GM23338 (cell line): ENCODE results near the gene FCRL3. TPM values are rescaled to one million over a fixed set of nuclear protein-coding genes. Genes with fewer than 3 reads are reported as not detected.

Experiments
- ATAC-seq: fragments of 200-7000 bp; cut with Tn5 transposase; 3 replicates; pipeline ENCODE4 v1.9.1; 2020
- DNase-seq: peaks from one replicate; pipeline ENCODE4 v3.0.0-alpha.2; 2015; ENCODE audit warnings: low spot score
- H2AFZ ChIP-seq: fragments of 200-600 bp; sonication (generic); 2 replicates; pipeline ENCODE4 v1.8.0; 2016; ENCODE audit warnings: antibody characterized with exemption, mild to moderate bottlenecking, moderate library complexity
- H3F3A ChIP-seq: fragments of 200-600 bp; sonication (generic); replicated peaks from 2 replicates; pipeline ENCODE4 v1.8.0; 2017; ENCODE audit warnings: antibody characterized with exemption, mixed run types, low read depth
- H3K27ac ChIP-seq: fragments of 200-600 bp; sonication (generic); 2 replicates; pipeline ENCODE4 v1.6.1; 2016; ENCODE audit warnings: low read depth
- H3K27me3 ChIP-seq: fragments of 200-600 bp; sonication (generic); 2 replicates; pipeline ENCODE4 v1.8.0; 2016; ENCODE audit warnings: mild to moderate bottlenecking, mixed run types, moderate library complexity; ENCODE audit not compliant: insufficient read depth
- H3K36me3 ChIP-seq: fragments of 200-600 bp; sonication (generic); 2 replicates; pipeline ENCODE4 v1.8.0; 2016; ENCODE audit warnings: mild to moderate bottlenecking; ENCODE audit not compliant: insufficient read depth
- H3K4me1 ChIP-seq: fragments of 200-600 bp; sonication (generic); 2 replicates; pipeline ENCODE4 v1.8.0; 2016; ENCODE audit warnings: mild to moderate bottlenecking, moderate library complexity; ENCODE audit not compliant: insufficient read depth
- H3K4me2 ChIP-seq: fragments of 200-600 bp; sonication (generic); 2 replicates; pipeline ENCODE4 v1.7.1; 2017; ENCODE audit warnings: mixed run types
- H3K4me3 ChIP-seq: fragments of 200-600 bp; sonication (generic); 2 replicates; pipeline ENCODE4 v1.6.1; 2016; ENCODE audit warnings: mixed run types
- H3K79me2 ChIP-seq: fragments of 200-600 bp; sonication (generic); replicated peaks from 2 replicates; pipeline ENCODE4 v1.8.0; 2017; ENCODE audit warnings: mild to moderate bottlenecking; ENCODE audit not compliant: insufficient read depth
- H3K9me2 ChIP-seq: fragments of 200-600 bp; sonication (generic); 2 replicates; pipeline ENCODE4 v1.8.0; 2017; ENCODE audit not compliant: insufficient read depth
- H4K20me1 ChIP-seq: fragments of 200-600 bp; sonication (generic); replicated peaks from 2 replicates; pipeline ENCODE4 v1.8.0; 2017; ENCODE audit warnings: mild to moderate bottlenecking; ENCODE audit not compliant: insufficient read depth
- H3K27ac Mint-ChIP-seq: 2 replicates; pipeline ENCODE4 v1.8.0; 2020; ENCODE audit warnings: inconsistent platforms, mild to moderate bottlenecking, moderate library complexity, mixed read lengths
- H3K27me3 Mint-ChIP-seq: 3 replicates; pipeline ENCODE4 v1.8.0; 2022; ENCODE audit warnings: low read depth, mild to moderate bottlenecking, moderate library complexity, mixed read lengths, inconsistent platforms; ENCODE audit not compliant: insufficient read depth, poor library complexity
- H3K36me3 Mint-ChIP-seq: 3 replicates; pipeline ENCODE4 v1.8.0; 2021; ENCODE audit warnings: low read depth, mild to moderate bottlenecking, inconsistent platforms, moderate library complexity, mixed read lengths
- H3K4me1 Mint-ChIP-seq: 3 replicates; pipeline ENCODE4 v1.8.0; 2020; ENCODE audit warnings: mild to moderate bottlenecking, inconsistent platforms, mixed read lengths
- H3K4me3 Mint-ChIP-seq: 3 replicates; pipeline ENCODE4 v1.8.0; 2021; ENCODE audit warnings: moderate library complexity, mild to moderate bottlenecking, inconsistent platforms, mixed read lengths
- H3K9me3 Mint-ChIP-seq: 3 replicates; pipeline ENCODE4 v1.8.0; 2020; ENCODE audit warnings: moderate library complexity, mild to moderate bottlenecking, inconsistent platforms, mixed read lengths
- EZH2phosphoT487 ChIP-seq: fragments of 200-600 bp; sonication (generic); IDR thresholded peaks from one replicate; pipeline ENCODE4 v1.8.1; 2018; ENCODE audit warnings: antibody characterized with exemption; ENCODE audit not compliant: unreplicated experiment
- JUNB ChIP-seq: IDR thresholded peaks from one replicate; pipeline ENCODE4 v1.6.1; 2016; ENCODE audit warnings: antibody characterized with exemption; ENCODE audit not compliant: unreplicated experiment
- POLR2AphosphoS5 ChIP-seq: IDR thresholded peaks from 2 replicates; pipeline ENCODE4 v1.6.1; 2016; ENCODE audit warnings: antibody characterized with exemption, low read depth
- ZNF331 ChIP-seq: fragments of 250-450 bp; sonication (Bioruptor Pico); IDR thresholded peaks from 2 replicates; pipeline ENCODE4 v1.5.0; 2020; ENCODE audit warnings: low read depth, mild to moderate bottlenecking, moderate library complexity
- polyA plus RNA-seq: library from polyadenylated mRNA; unstranded; fragments of >200 nt; fragmentation: Nextera tagmentation; extraction: Ambion mirVana; gene quantifications from 2 replicates; pipeline ENCODE4 v1.2.1, GENCODE V29; 2016
- total RNA-seq: library from RNA; depleted of rRNA; stranded (reverse); fragments of >200 nt; shearing (Covaris generic); gene quantifications from 2 replicates; pipeline ENCODE4 v1.2.3, GENCODE V29; 2014
- TF ChIP-seq, protein P1 (sequence below): IDR thresholded peaks from one replicate; pipeline ENCODE4 v1.6.1; 2018; ENCODE audit warnings: antibody characterized with exemption; ENCODE audit not compliant: unreplicated experiment
- TF ChIP-seq, protein P2 (sequence below), 2 experiments: fragments of 200-600 bp in 1 of 2; sonication (generic) in 1 of 2; conservative IDR thresholded peaks; 2 replicates each; pipeline versions ENCODE4 v1.5.1 to v1.6.1; 2016 to 2017; ENCODE audit warnings: antibody characterized with exemption in 2 of 2, low read depth in 2 of 2, mild to moderate bottlenecking in 2 of 2, moderate library complexity in 1 of 2

Gene FCRL3
- total and polyA plus RNA-seq, 2 experiments from 2014 or later = not detected

DNA sequence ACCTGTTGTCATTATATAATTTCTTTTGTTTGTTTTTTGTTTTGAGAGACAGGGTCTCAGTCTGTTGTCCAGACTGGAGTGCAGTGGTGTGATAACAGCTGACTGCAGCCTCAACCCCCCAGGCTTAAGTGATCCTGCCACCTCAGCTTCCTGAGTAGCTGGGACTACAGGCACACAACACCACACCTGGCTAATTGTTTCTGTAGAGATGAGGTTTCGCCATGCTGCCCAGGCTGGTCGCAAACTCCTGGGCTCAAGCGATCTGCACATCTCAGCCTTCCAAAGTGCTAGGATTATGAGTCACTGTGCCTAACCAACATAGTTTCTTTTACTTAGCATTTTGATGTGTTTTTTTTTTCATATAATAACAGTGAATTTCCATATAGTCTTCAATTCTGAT lies 52.3 kb downstream of the FCRL3 start:
- Mint-ChIP-seq H3K27me3 (peaks cover 2% of the 10 kb centered on the region), H3K4me1 (no peaks in the 10 kb centered on the region), H3K36me3 (no peaks in the 10 kb centered on the region), H3K4me3 (no peak overlapping the region), H3K27ac (no peak overlapping the region), H3K9me3 (no peaks in the 10 kb centered on the region)
- no peaks in the 10 kb centered on the region for H3K4me1 ChIP-seq
- H3K27ac ChIP-seq = no peak overlapping the region
- H3K9me2 ChIP-seq = no peaks in the 10 kb centered on the region
- ATAC-seq (no peak), DNase-seq (no peak)
- no peak overlapping the region for H3K4me2 ChIP-seq
- no peaks in the 10 kb centered on the region for H3K36me3 ChIP-seq
- TF ChIP-seq, protein P1, sequence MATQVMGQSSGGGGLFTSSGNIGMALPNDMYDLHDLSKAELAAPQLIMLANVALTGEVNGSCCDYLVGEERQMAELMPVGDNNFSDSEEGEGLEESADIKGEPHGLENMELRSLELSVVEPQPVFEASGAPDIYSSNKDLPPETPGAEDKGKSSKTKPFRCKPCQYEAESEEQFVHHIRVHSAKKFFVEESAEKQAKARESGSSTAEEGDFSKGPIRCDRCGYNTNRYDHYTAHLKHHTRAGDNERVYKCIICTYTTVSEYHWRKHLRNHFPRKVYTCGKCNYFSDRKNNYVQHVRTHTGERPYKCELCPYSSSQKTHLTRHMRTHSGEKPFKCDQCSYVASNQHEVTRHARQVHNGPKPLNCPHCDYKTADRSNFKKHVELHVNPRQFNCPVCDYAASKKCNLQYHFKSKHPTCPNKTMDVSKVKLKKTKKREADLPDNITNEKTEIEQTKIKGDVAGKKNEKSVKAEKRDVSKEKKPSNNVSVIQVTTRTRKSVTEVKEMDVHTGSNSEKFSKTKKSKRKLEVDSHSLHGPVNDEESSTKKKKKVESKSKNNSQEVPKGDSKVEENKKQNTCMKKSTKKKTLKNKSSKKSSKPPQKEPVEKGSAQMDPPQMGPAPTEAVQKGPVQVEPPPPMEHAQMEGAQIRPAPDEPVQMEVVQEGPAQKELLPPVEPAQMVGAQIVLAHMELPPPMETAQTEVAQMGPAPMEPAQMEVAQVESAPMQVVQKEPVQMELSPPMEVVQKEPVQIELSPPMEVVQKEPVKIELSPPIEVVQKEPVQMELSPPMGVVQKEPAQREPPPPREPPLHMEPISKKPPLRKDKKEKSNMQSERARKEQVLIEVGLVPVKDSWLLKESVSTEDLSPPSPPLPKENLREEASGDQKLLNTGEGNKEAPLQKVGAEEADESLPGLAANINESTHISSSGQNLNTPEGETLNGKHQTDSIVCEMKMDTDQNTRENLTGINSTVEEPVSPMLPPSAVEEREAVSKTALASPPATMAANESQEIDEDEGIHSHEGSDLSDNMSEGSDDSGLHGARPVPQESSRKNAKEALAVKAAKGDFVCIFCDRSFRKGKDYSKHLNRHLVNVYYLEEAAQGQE = no peak
- no peak for TF ChIP-seq EZH2phosphoT487
- no peaks in the 10 kb centered on the region for H3K27me3 ChIP-seq
- H2AFZ ChIP-seq = no peak overlapping the region
- no peak overlapping the region for H3K4me3 ChIP-seq
- H3F3A ChIP-seq = no peaks in the 10 kb centered on the region
- H4K20me1 ChIP-seq = no peaks in the 10 kb centered on the region
- no peaks in the 10 kb centered on the region for H3K79me2 ChIP-seq

DNA sequence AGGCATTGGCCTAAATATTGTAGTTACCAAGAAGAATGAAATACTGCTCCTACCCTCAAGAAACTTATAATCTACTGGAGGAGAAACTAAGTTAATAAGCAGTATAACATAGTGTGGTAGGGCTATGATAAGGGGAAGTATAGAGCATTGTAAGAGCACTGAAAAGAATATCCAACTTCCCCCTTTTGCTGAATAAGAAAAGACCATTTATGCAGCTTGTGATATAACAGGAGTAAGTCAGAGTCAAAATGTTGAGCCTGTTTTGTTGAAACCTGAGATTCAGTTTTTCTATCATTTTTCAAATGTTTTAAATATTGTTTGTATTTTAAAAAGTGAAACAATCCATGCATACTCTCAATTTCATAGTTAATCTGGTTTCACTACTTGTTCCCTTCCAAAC lies 54.4 kb downstream of the FCRL3 start:
- Histone ChIP-seq H4K20me1 (no peaks in the 10 kb centered on the region), H3K9me2 (peaks cover 9% of the 10 kb centered on the region; the same call in 1 of the 2 replicates), H3K27ac (no peak overlapping the region), H3K4me1 (peaks cover 5% of the 10 kb centered on the region; the same call in 1 of the 2 replicates), H3K4me2 (no peak overlapping the region), H3K4me3 (no peak overlapping the region), H3F3A (no peaks in the 10 kb centered on the region), H3K79me2 (no peaks in the 10 kb centered on the region), H3K36me3 (no peaks in the 10 kb centered on the region), H3K27me3 (no peaks in the 10 kb centered on the region), H2AFZ (peak overlapping the region; percentile 29; the same call in 1 of the 2 replicates)
- DNase-seq (no peak), ATAC-seq (no peak)
- Mint-ChIP-seq H3K4me3 (no peak overlapping the region), H3K27me3 (no peaks in the 10 kb centered on the region), H3K9me3 (no peaks in the 10 kb centered on the region), H3K27ac (no peak overlapping the region), H3K36me3 (no peaks in the 10 kb centered on the region), H3K4me1 (no peaks in the 10 kb centered on the region)
- TF ChIP-seq POLR2AphosphoS5 = no peak
- no peak for TF ChIP-seq ZNF331
- TF ChIP-seq, protein P2, sequence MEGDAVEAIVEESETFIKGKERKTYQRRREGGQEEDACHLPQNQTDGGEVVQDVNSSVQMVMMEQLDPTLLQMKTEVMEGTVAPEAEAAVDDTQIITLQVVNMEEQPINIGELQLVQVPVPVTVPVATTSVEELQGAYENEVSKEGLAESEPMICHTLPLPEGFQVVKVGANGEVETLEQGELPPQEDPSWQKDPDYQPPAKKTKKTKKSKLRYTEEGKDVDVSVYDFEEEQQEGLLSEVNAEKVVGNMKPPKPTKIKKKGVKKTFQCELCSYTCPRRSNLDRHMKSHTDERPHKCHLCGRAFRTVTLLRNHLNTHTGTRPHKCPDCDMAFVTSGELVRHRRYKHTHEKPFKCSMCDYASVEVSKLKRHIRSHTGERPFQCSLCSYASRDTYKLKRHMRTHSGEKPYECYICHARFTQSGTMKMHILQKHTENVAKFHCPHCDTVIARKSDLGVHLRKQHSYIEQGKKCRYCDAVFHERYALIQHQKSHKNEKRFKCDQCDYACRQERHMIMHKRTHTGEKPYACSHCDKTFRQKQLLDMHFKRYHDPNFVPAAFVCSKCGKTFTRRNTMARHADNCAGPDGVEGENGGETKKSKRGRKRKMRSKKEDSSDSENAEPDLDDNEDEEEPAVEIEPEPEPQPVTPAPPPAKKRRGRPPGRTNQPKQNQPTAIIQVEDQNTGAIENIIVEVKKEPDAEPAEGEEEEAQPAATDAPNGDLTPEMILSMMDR (conservative IDR thresholded peaks at IDR 0.05; ENCODE audit: low read depth in 2 of 2) = no peak
- TF ChIP-seq, protein P1 = no peak
- TF ChIP-seq JUNB = no peak
